HepG2 (cell line): ENCODE results near the gene ADIPOR2. TPM values are rescaled to one million over a fixed set of nuclear protein-coding genes. Genes with fewer than 3 reads are reported as not detected.
A peak's percentile ranks its signal among the peaks of the same experiment; 100 is the strongest.

Experiments used
- CREM ChIP-seq, 2 experiments: sonication (generic) in 1 of 2; formaldehyde crosslinking in 1 of 2; IDR thresholded peaks; 2 replicates each; pipeline versions ENCODE4 v1.4.0 to v1.6.1; 2016 to 2020; ENCODE audit warnings: antibody characterized with exemption in 1 of 2, mild to moderate bottlenecking in 1 of 2, missing genetic modification reagents in 1 of 2
- DMAP1 ChIP-seq: IDR thresholded peaks from 2 replicates; pipeline ENCODE4 v1.6.1; 2016
- EP300 ChIP-seq, 3 experiments: sonication (generic) in 1 of 3; formaldehyde crosslinking in 1 of 3; IDR thresholded peaks; 2 replicates each; pipeline versions ENCODE4 v1.5.1 to v1.6.1; 2011 to 2020; ENCODE audit warnings: low read depth in 2 of 3, low read length in 2 of 3, borderline replicate concordance in 1 of 3, improper control_type of control experiment in 1 of 3, mild to moderate bottlenecking in 1 of 3, missing genetic modification reagents in 1 of 3, moderate library complexity in 1 of 3
- GZF1 ChIP-seq: sonication (generic); formaldehyde crosslinking; IDR thresholded peaks from 2 replicates; pipeline ENCODE4 v1.5.1; 2020; ENCODE audit warnings: mild to moderate bottlenecking, missing genetic modification reagents
- KAT8 ChIP-seq: IDR thresholded peaks from 2 replicates; pipeline ENCODE4 v1.6.1; 2016; ENCODE audit warnings: missing genetic modification reagents, missing compliant biosample characterization
- PPARG ChIP-seq: conservative IDR thresholded peaks from 2 replicates; pipeline ENCODE4 v1.6.1; 2016; ENCODE audit warnings: missing biosample characterization, missing genetic modification reagents
- SOX5 ChIP-seq: IDR thresholded peaks from 2 replicates; pipeline ENCODE4 v1.6.1; 2016; ENCODE audit warnings: borderline replicate concordance
- STAT5B ChIP-seq: sonication (generic); formaldehyde crosslinking; IDR thresholded peaks from 2 replicates; pipeline ENCODE4 v1.4.0; 2020; ENCODE audit warnings: missing genetic modification reagents
- THRA ChIP-seq: sonication (generic); formaldehyde crosslinking; IDR thresholded peaks from 2 replicates; pipeline ENCODE4 v1.4.0; 2020; ENCODE audit warnings: missing genetic modification reagents, borderline replicate concordance
- XRCC5 ChIP-seq: fragments of 200-400 bp; formaldehyde crosslinking; optimal IDR thresholded peaks from 2 replicates; pipeline ENCODE3; 2017; ENCODE audit warnings: mild to moderate bottlenecking, low read length
- ZBTB8A ChIP-seq: sonication (generic); formaldehyde crosslinking; IDR thresholded peaks from 2 replicates; pipeline ENCODE4 v1.4.0; 2020; ENCODE audit warnings: mild to moderate bottlenecking, low read depth, missing genetic modification reagents, borderline replicate concordance
- ZNF431 ChIP-seq: sonication (generic); formaldehyde crosslinking; IDR thresholded peaks from 2 replicates; pipeline ENCODE4 v1.9.0; 2022; ENCODE audit warnings: missing genetic modification reagents, low read depth, mild to moderate bottlenecking, borderline replicate concordance
- ZNF629 ChIP-seq: sonication (generic); formaldehyde crosslinking; conservative IDR thresholded peaks from 2 replicates; pipeline ENCODE4 v1.5.0; 2020; ENCODE audit warnings: missing genetic modification reagents
- ZNF841 ChIP-seq: sonication (generic); formaldehyde crosslinking; IDR thresholded peaks from 2 replicates; pipeline ENCODE4 v1.8.1; 2023; ENCODE audit warnings: missing genetic modification reagents, borderline replicate concordance
- ZSCAN30 ChIP-seq: sonication (generic); formaldehyde crosslinking; IDR thresholded peaks from 2 replicates; pipeline ENCODE4 v1.5.0; 2020; ENCODE audit warnings: mild to moderate bottlenecking, missing genetic modification reagents
- polyA plus RNA-seq, 8 experiments: library from polyadenylated mRNA; depleted of rRNA in 3 of 8; stranded (reverse) in 7 of 8; unstranded in 1 of 8; fragments of >200 nt; fragmentation: Illumina TruSeq in 4 of 8; extraction: Trizol in 4 of 8; gene quantifications; 2 replicates each; pipeline versions ENCODE4 v1.2.1 to v1.2.3, GENCODE V29; 2011 to 2016; ENCODE audit warnings: low read depth in 4 of 8, missing spikeins in 1 of 8, mixed read lengths in 1 of 8; ENCODE audit not compliant: insufficient read depth in 1 of 8
- total RNA-seq, 5 experiments: library from RNA; depleted of rRNA; stranded (reverse); fragments of >200 nt; fragmentation: Illumina TruSeq; extraction: Trizol; gene quantifications; 2 replicates each; pipeline ENCODE4 v1.2.3, GENCODE V29; 2016; ENCODE audit warnings: low read depth in 1 of 5
- TF ChIP-seq, protein P1 (sequence below): sonication (generic); formaldehyde crosslinking; IDR thresholded peaks from 2 replicates; pipeline ENCODE4 v1.4.0; 2020; ENCODE audit warnings: missing genetic modification reagents
- TF ChIP-seq, protein P2 (sequence below): IDR thresholded peaks from 2 replicates; pipeline ENCODE4 v1.6.1; 2016; ENCODE audit warnings: low read depth, control low read depth
- TF ChIP-seq, protein P3 (sequence below): sonication (generic); formaldehyde crosslinking; IDR thresholded peaks from 2 replicates; pipeline ENCODE4 v1.4.0; 2020; ENCODE audit warnings: mild to moderate bottlenecking, missing genetic modification reagents
- TF ChIP-seq, protein P4 (sequence below), 2 experiments: sonication (generic) in 1 of 2; formaldehyde crosslinking in 1 of 2; IDR thresholded peaks; 2 replicates each; pipeline versions ENCODE4 v1.4.0 to v1.6.1; 2016 to 2020; ENCODE audit warnings: borderline replicate concordance in 1 of 2, low read depth in 1 of 2, mild to moderate bottlenecking in 1 of 2, missing genetic modification reagents in 1 of 2

Gene ADIPOR2
- total and polyA plus RNA-seq, 2 of the 13 experiments (the other 11 are each of a cell fraction or from before 2014, with no cell fraction given): 35.2 to 52.2 TPM

GRCh38 chr12:1760566-1761382 is 69.9 kb downstream of the ADIPOR2 start (continued):
- TF ChIP-seq, protein P1, sequence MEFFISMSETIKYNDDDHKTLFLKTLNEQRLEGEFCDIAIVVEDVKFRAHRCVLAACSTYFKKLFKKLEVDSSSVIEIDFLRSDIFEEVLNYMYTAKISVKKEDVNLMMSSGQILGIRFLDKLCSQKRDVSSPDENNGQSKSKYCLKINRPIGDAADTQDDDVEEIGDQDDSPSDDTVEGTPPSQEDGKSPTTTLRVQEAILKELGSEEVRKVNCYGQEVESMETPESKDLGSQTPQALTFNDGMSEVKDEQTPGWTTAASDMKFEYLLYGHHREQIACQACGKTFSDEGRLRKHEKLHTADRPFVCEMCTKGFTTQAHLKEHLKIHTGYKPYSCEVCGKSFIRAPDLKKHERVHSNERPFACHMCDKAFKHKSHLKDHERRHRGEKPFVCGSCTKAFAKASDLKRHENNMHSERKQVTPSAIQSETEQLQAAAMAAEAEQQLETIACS (CRISPR knock-in tag): no peak
- peak; percentile 69 for TF ChIP-seq CREM (IDR thresholded peaks at IDR 0.05)
- no peak for TF ChIP-seq CREM (CRISPR knock-in tag; IDR thresholded peaks at IDR 0.05)
- TF ChIP-seq ZNF629 (CRISPR knock-in tag): no peak
- TF ChIP-seq DMAP1 (CRISPR knock-in tag): 0 out of 2 replicates have a peak, but pooled peaks have one; percentile 49
- TF ChIP-seq, protein P2, sequence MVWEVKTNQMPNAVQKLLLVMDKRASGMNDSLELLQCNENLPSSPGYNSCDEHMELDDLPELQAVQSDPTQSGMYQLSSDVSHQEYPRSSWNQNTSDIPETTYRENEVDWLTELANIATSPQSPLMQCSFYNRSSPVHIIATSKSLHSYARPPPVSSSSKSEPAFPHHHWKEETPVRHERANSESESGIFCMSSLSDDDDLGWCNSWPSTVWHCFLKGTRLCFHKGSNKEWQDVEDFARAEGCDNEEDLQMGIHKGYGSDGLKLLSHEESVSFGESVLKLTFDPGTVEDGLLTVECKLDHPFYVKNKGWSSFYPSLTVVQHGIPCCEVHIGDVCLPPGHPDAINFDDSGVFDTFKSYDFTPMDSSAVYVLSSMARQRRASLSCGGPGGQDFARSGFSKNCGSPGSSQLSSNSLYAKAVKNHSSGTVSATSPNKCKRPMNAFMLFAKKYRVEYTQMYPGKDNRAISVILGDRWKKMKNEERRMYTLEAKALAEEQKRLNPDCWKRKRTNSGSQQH (CRISPR knock-in tag): no peak
- TF ChIP-seq SOX5: peak; percentile 91; the same call in 1 of the 2 replicates
- no peak for TF ChIP-seq XRCC5
- TF ChIP-seq GZF1 (CRISPR knock-in tag): no peak
- TF ChIP-seq ZNF431: no peak
- TF ChIP-seq EP300 (IDR thresholded peaks at IDR 0.05; ENCODE audit: low read depth in 2 of 2, low read length in 2 of 2): peak in 1 of 2 experiments; percentile 96; a peak in 2 of 4 replicates
- peak; percentile 84; the same call in 1 of the 2 replicates for TF ChIP-seq EP300 (CRISPR knock-in tag; IDR thresholded peaks at IDR 0.05; ENCODE audit: borderline replicate concordance)
- TF ChIP-seq, protein P3, sequence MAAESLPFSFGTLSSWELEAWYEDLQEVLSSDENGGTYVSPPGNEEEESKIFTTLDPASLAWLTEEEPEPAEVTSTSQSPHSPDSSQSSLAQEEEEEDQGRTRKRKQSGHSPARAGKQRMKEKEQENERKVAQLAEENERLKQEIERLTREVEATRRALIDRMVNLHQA (CRISPR knock-in tag): no peak
- no peak for TF ChIP-seq ZSCAN30 (CRISPR knock-in tag)
- TF ChIP-seq ZBTB8A: no peak
- TF ChIP-seq, protein P4, sequence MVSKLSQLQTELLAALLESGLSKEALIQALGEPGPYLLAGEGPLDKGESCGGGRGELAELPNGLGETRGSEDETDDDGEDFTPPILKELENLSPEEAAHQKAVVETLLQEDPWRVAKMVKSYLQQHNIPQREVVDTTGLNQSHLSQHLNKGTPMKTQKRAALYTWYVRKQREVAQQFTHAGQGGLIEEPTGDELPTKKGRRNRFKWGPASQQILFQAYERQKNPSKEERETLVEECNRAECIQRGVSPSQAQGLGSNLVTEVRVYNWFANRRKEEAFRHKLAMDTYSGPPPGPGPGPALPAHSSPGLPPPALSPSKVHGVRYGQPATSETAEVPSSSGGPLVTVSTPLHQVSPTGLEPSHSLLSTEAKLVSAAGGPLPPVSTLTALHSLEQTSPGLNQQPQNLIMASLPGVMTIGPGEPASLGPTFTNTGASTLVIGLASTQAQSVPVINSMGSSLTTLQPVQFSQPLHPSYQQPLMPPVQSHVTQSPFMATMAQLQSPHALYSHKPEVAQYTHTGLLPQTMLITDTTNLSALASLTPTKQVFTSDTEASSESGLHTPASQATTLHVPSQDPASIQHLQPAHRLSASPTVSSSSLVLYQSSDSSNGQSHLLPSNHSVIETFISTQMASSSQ (IDR thresholded peaks at IDR 0.05; ENCODE audit: low read depth): peak; percentile 77
- TF ChIP-seq, protein P4 (CRISPR knock-in tag; IDR thresholded peaks at IDR 0.05; ENCODE audit: borderline replicate concordance): 0 out of 2 replicates have a peak, but pooled peaks have one; percentile 65
- peak; percentile 79 for TF ChIP-seq PPARG (CRISPR knock-in tag)
- peak; percentile 95; the same call in 1 of the 2 replicates for TF ChIP-seq THRA (CRISPR knock-in tag)
- no peak for TF ChIP-seq STAT5B (CRISPR knock-in tag)
- no peak for TF ChIP-seq ZNF841
- peak; percentile 73 for TF ChIP-seq KAT8 (CRISPR knock-in tag)
